ENCODE measurements around the gene CEP20.

DNA sequence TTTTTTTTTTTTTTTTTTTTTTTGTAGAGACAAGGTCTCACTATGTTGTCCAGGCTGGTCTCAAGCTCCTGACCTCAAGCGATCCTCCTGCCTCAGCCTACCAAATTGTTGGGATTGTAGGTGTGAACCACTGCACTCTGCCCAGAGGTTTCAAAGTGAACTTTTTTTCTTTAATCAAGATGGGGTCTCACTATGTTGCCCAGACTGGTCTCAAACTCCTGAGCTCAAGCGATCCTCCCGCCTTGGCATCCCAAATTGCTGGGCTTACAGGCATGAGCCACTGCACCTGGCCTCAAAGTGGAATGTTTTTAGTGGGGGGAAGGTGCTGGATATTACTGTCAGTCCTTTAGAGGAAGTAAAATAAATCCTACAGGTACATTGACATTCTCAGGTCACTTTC is 12.0 kb upstream of the CEP20 start:
- TF ChIP-seq, protein P1, sequence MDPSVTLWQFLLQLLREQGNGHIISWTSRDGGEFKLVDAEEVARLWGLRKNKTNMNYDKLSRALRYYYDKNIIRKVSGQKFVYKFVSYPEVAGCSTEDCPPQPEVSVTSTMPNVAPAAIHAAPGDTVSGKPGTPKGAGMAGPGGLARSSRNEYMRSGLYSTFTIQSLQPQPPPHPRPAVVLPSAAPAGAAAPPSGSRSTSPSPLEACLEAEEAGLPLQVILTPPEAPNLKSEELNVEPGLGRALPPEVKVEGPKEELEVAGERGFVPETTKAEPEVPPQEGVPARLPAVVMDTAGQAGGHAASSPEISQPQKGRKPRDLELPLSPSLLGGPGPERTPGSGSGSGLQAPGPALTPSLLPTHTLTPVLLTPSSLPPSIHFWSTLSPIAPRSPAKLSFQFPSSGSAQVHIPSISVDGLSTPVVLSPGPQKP (IDR thresholded peaks at IDR 0.05; ENCODE audit: low read depth, low read length) = no peak
- TF ChIP-seq, protein P2, sequence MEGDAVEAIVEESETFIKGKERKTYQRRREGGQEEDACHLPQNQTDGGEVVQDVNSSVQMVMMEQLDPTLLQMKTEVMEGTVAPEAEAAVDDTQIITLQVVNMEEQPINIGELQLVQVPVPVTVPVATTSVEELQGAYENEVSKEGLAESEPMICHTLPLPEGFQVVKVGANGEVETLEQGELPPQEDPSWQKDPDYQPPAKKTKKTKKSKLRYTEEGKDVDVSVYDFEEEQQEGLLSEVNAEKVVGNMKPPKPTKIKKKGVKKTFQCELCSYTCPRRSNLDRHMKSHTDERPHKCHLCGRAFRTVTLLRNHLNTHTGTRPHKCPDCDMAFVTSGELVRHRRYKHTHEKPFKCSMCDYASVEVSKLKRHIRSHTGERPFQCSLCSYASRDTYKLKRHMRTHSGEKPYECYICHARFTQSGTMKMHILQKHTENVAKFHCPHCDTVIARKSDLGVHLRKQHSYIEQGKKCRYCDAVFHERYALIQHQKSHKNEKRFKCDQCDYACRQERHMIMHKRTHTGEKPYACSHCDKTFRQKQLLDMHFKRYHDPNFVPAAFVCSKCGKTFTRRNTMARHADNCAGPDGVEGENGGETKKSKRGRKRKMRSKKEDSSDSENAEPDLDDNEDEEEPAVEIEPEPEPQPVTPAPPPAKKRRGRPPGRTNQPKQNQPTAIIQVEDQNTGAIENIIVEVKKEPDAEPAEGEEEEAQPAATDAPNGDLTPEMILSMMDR (IDR thresholded peaks at IDR 0.05 in 2 of 3, conservative IDR thresholded peaks at IDR 0.05 in 1 of 3; ENCODE audit: control insufficient read depth in 2 of 3, extremely low read depth in 1 of 3, insufficient read depth in 1 of 3, low read depth in 3 of 3, low read length in 3 of 3) = no peak
- TF ChIP-seq MAX (IDR thresholded peaks at IDR 0.05; ENCODE audit: low read depth, low read length) (no peak), POLR2AphosphoS5 (IDR thresholded peaks at IDR 0.05; ENCODE audit: low read length) (no peak), ETV6 (conservative IDR thresholded peaks at IDR 0.05 in 1 of 2, IDR thresholded peaks at IDR 0.05 in 1 of 2; ENCODE audit: borderline replicate concordance in 1 of 2, low read depth in 1 of 2) (no peak), ESRRA (IDR thresholded peaks at IDR 0.05; ENCODE audit: low read length) (no peak), POLR2A (IDR thresholded peaks at IDR 0.05; ENCODE audit: low read depth, low read length) (no peak), ZBTB40 (IDR thresholded peaks at IDR 0.05; ENCODE audit: borderline replicate concordance) (no peak), NFYA (IDR thresholded peaks at IDR 0.05; ENCODE audit: borderline replicate concordance, low read depth, low read length) (no peak), GABPA (IDR thresholded peaks at IDR 0.05; ENCODE audit: low read depth) (no peak), ZZZ3 (IDR thresholded peaks at IDR 0.05; ENCODE audit: control insufficient read depth, insufficient read length, low read depth) (no peak), REST (IDR thresholded peaks at IDR 0.05; ENCODE audit: low read depth, low read length) (no peak)
